Measurements from ENCODE around the gene RER1.

GRCh38 chr1:2436876-2437275, 45.2 kb downstream of the RER1 start:
- TF ChIP-seq, protein P1, sequence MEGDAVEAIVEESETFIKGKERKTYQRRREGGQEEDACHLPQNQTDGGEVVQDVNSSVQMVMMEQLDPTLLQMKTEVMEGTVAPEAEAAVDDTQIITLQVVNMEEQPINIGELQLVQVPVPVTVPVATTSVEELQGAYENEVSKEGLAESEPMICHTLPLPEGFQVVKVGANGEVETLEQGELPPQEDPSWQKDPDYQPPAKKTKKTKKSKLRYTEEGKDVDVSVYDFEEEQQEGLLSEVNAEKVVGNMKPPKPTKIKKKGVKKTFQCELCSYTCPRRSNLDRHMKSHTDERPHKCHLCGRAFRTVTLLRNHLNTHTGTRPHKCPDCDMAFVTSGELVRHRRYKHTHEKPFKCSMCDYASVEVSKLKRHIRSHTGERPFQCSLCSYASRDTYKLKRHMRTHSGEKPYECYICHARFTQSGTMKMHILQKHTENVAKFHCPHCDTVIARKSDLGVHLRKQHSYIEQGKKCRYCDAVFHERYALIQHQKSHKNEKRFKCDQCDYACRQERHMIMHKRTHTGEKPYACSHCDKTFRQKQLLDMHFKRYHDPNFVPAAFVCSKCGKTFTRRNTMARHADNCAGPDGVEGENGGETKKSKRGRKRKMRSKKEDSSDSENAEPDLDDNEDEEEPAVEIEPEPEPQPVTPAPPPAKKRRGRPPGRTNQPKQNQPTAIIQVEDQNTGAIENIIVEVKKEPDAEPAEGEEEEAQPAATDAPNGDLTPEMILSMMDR (IDR thresholded peaks at IDR 0.05), result no peak
- no peak for TF ChIP-seq POLR2AphosphoS5 (IDR thresholded peaks at IDR 0.05; ENCODE audit: insufficient read depth in 1 of 2, low read depth in 1 of 2)

Data from vagina (tissue), 2 donors.